Mammary epithelial cell (primary cell): Measurements from ENCODE around the gene F13A1.

Source experiments
- CTCF ChIP-seq, 2 donors: IDR thresholded peaks in 1 of 2; conservative IDR thresholded peaks in 1 of 2; 2 replicates each; pipeline ENCODE4 v1.5.1; 2011 to 2012; ENCODE audit warnings: inconsistent platforms in 2 of 2, low read length in 2 of 2, mild to moderate bottlenecking in 2 of 2, control low read depth in 1 of 2, low read depth in 1 of 2; ENCODE audit not compliant: insufficient read depth in 1 of 2; ENCODE audit errors: extremely low read depth in 1 of 2
- EZH2 ChIP-seq: IDR thresholded peaks from 2 replicates; pipeline ENCODE4 v1.6.1; 2012; ENCODE audit warnings: low read length, inconsistent platforms, borderline replicate concordance

DNA sequence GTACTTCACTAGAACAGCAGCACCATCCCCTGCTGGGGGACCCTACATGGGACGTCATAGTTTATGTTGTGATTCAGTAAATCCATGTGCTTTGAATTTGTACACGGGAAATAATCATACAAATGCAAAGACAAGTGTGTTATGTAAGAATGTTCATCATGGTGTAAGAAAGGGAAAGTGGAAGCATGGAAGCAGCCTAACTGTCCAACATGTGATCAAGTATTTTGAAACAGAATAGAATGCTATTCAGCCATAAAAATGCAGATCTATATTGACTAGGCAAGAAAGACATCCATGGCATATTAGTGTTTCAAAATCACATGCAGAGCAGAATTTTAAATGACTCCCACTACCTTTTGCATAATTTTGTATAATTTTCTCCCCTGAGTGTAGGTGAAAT, 117.6 kb downstream of the F13A1 start:
- TF ChIP-seq EZH2 (no peak), CTCF (conservative IDR thresholded peaks at IDR 0.05 in 1 of 2, IDR thresholded peaks at IDR 0.05 in 1 of 2; ENCODE audit: extremely low read depth in 1 of 2, insufficient read depth in 1 of 2, low read depth in 1 of 2, low read length in 2 of 2) (no peak)
